ENCODE results near the gene FAM136A. TPM values are rescaled to one million over a fixed set of nuclear protein-coding genes. Genes with fewer than 3 reads are reported as not detected.
A peak's percentile ranks its signal among the peaks of the same experiment; 100 is the strongest.

FAM136A gene
- total RNA-seq, 1 donor from 2014 or later = 32.8 TPM

GRCh38 chr2:70255637-70256314 is 46.1 kb downstream of the FAM136A start:
- Histone ChIP-seq H3K27ac (ENCODE audit: low read depth, low read length) (no peak overlapping the region), H3K36me3 (ENCODE audit: insufficient read depth, low read length) (peaks cover 2% of the 10 kb centered on the region), H3K9ac (ENCODE audit: low read length) (no peak overlapping the region), H3K9me3 (ENCODE audit: insufficient read depth, low read depth, low read length) (no peaks in the 10 kb centered on the region), H3K4me2 (ENCODE audit: low read length) (no peak overlapping the region), H3K4me1 (ENCODE audit: insufficient read depth, low read length) (peaks cover 6% of the 10 kb centered on the region), H3K4me3 (ENCODE audit: insufficient read depth, low read depth, low read length) (no peak overlapping the region), H2AFZ (ENCODE audit: low read depth, low read length) (no peak overlapping the region), H4K20me1 (ENCODE audit: insufficient read depth, low read length) (no peaks in the 10 kb centered on the region), H3K79me2 (ENCODE audit: insufficient read depth, low read length) (peaks cover 6% of the 10 kb centered on the region), H3K27me3 (ENCODE audit: insufficient read depth, low read length) (no peaks in the 10 kb centered on the region)
- peaks cover 3% of the 10 kb centered on the region for H3K36me3 Mint-ChIP-seq (ENCODE audit: low read depth, unreplicated experiment)
- no peak for FAIRE-seq
- no peak overlapping the region for H3K27ac Mint-ChIP-seq (ENCODE audit: unreplicated experiment)
- DNase-seq (ENCODE audit: low read depth) = no peak
- no peaks in the 10 kb centered on the region for H3K27me3 Mint-ChIP-seq (ENCODE audit: low read depth, unreplicated experiment)
- TF ChIP-seq EZH2 (IDR thresholded peaks at IDR 0.05; ENCODE audit: insufficient read depth, low read length) = no peak
- TF ChIP-seq, protein P1, sequence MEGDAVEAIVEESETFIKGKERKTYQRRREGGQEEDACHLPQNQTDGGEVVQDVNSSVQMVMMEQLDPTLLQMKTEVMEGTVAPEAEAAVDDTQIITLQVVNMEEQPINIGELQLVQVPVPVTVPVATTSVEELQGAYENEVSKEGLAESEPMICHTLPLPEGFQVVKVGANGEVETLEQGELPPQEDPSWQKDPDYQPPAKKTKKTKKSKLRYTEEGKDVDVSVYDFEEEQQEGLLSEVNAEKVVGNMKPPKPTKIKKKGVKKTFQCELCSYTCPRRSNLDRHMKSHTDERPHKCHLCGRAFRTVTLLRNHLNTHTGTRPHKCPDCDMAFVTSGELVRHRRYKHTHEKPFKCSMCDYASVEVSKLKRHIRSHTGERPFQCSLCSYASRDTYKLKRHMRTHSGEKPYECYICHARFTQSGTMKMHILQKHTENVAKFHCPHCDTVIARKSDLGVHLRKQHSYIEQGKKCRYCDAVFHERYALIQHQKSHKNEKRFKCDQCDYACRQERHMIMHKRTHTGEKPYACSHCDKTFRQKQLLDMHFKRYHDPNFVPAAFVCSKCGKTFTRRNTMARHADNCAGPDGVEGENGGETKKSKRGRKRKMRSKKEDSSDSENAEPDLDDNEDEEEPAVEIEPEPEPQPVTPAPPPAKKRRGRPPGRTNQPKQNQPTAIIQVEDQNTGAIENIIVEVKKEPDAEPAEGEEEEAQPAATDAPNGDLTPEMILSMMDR (IDR thresholded peaks at IDR 0.05; ENCODE audit: insufficient read depth, low read depth, low read length) = no peak
- H3K4me3 Mint-ChIP-seq (ENCODE audit: unreplicated experiment) = no peak overlapping the region
- H3K4me1 Mint-ChIP-seq (ENCODE audit: low read depth, unreplicated experiment) = peaks cover 6% of the 10 kb centered on the region
- no peaks in the 10 kb centered on the region for H3K9me3 Mint-ChIP-seq (ENCODE audit: unreplicated experiment)

DNA sequence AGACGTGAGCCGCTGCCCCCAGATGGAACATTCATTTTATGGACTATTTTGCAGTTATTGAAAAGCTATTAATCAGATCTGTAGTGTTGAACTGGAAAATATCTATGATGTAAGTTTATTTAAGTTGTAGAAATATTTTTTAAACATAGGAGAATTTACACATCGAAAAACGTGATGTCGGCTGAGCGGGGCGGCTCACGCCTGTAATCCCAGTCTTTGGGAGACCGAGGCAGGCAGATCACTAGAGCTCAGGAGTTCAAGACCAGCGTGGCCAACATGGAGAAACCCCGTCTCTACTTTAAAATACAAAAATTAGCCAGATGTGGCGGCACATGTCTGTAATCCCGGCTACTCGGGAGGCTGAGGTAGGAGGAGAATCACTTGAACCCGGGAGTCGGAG is 51.4 kb downstream of the FAM136A start:
- H3K4me3 Mint-ChIP-seq (ENCODE audit: unreplicated experiment) = no peak overlapping the region
- H3K9me3 ChIP-seq (ENCODE audit: insufficient read depth, low read depth, low read length) = no peaks in the 10 kb centered on the region
- H3K27me3 Mint-ChIP-seq (ENCODE audit: low read depth, unreplicated experiment) = no peaks in the 10 kb centered on the region
- no peaks in the 10 kb centered on the region for H3K9me3 Mint-ChIP-seq (ENCODE audit: unreplicated experiment)
- no peak overlapping the region for H2AFZ ChIP-seq (ENCODE audit: low read depth, low read length)
- no peak overlapping the region for H3K27ac ChIP-seq (ENCODE audit: low read depth, low read length)
- H3K27ac Mint-ChIP-seq (ENCODE audit: unreplicated experiment) = no peak overlapping the region
- no peak overlapping the region for H3K9ac ChIP-seq (ENCODE audit: low read length)
- no peak overlapping the region for H3K4me2 ChIP-seq (ENCODE audit: low read length)
- H3K27me3 ChIP-seq (ENCODE audit: insufficient read depth, low read length) = no peaks in the 10 kb centered on the region
- peaks cover 30% of the 10 kb centered on the region for H3K79me2 ChIP-seq (ENCODE audit: insufficient read depth, low read length)
- H3K36me3 ChIP-seq (ENCODE audit: insufficient read depth, low read length) = no peaks in the 10 kb centered on the region
- peaks cover 2% of the 10 kb centered on the region for H3K4me1 Mint-ChIP-seq (ENCODE audit: low read depth, unreplicated experiment)
- FAIRE-seq (no peak), DNase-seq (ENCODE audit: low read depth) (no peak)
- TF ChIP-seq EZH2 (IDR thresholded peaks at IDR 0.05; ENCODE audit: insufficient read depth, low read length) = no peak
- TF ChIP-seq, protein P1 (IDR thresholded peaks at IDR 0.05; ENCODE audit: insufficient read depth, low read depth, low read length) = no peak
- no peaks in the 10 kb centered on the region for H3K4me1 ChIP-seq (ENCODE audit: insufficient read depth, low read length)
- no peaks in the 10 kb centered on the region for H3K36me3 Mint-ChIP-seq (ENCODE audit: low read depth, unreplicated experiment)
- peaks cover 19% of the 10 kb centered on the region for H4K20me1 ChIP-seq (ENCODE audit: insufficient read depth, low read length)
- H3K4me3 ChIP-seq (ENCODE audit: insufficient read depth, low read depth, low read length) = no peak overlapping the region

GRCh38 chr2:70248181-70248847 is 53.6 kb downstream of the FAM136A start, which contains the start of gene TIA1:
TSS of gene TIA1 (minus strand) at chr2:70248628. CDS start at chr2:70248430, 198 bp downstream.
- no peak for FAIRE-seq
- H3K79me2 ChIP-seq (ENCODE audit: insufficient read depth, low read length) = peaks cover 51% of the 10 kb centered on the region

More at GRCh38 chr2:70248181-70248847, 53.6 kb downstream of the FAM136A start, which contains the start of gene TIA1:
- peak within 1 kb of the TSS; percentile 100 for H3K4me3 Mint-ChIP-seq (ENCODE audit: unreplicated experiment)
- Histone ChIP-seq H3K9ac (ENCODE audit: low read length) (peak within 1 kb of the TSS; percentile 100), H3K4me2 (ENCODE audit: low read length) (peak within 1 kb of the TSS; percentile 89), H3K9me3 (ENCODE audit: insufficient read depth, low read depth, low read length) (no peaks in the 10 kb centered on the region), H3K27me3 (ENCODE audit: insufficient read depth, low read length) (no peaks in the 10 kb centered on the region), H3K36me3 (ENCODE audit: insufficient read depth, low read length) (no peaks in the 10 kb centered on the region), H3K27ac (ENCODE audit: low read depth, low read length) (peak within 1 kb of the TSS; percentile 98), H2AFZ (ENCODE audit: low read depth, low read length) (peak within 1 kb of the TSS; percentile 92), H3K4me1 (ENCODE audit: insufficient read depth, low read length) (peaks cover 5% of the 10 kb centered on the region), H3K4me3 (ENCODE audit: insufficient read depth, low read depth, low read length) (peak within 1 kb of the TSS; percentile 98), H4K20me1 (ENCODE audit: insufficient read depth, low read length) (peaks cover 39% of the 10 kb centered on the region)
- DNase-seq (ENCODE audit: low read depth) = peak; percentile 87
- TF ChIP-seq, protein P1 (IDR thresholded peaks at IDR 0.05; ENCODE audit: insufficient read depth, low read depth, low read length) = no peak
- TF ChIP-seq EZH2 (IDR thresholded peaks at IDR 0.05; ENCODE audit: insufficient read depth, low read length) = no peak
- no peaks in the 10 kb centered on the region for H3K9me3 Mint-ChIP-seq (ENCODE audit: unreplicated experiment)
- peaks cover 3% of the 10 kb centered on the region for H3K36me3 Mint-ChIP-seq (ENCODE audit: low read depth, unreplicated experiment)
- H3K27ac Mint-ChIP-seq (ENCODE audit: unreplicated experiment) = peak within 1 kb of the TSS; percentile 99
- H3K4me1 Mint-ChIP-seq (ENCODE audit: low read depth, unreplicated experiment) = peaks cover 13% of the 10 kb centered on the region
- H3K27me3 Mint-ChIP-seq (ENCODE audit: low read depth, unreplicated experiment) = no peaks in the 10 kb centered on the region

Measured in astrocyte (in vitro differentiated cells and primary cell).